ENCODE measurements around the gene CORO1A.
"Not testable (repeated sequence)": the region's sequence is repeated elsewhere in the genome, so short reads cannot be mapped to it uniquely, and the experiment has no call there.

- TF ChIP-seq POLR2A (IDR thresholded peaks at IDR 0.05), result not testable (repeated sequence)
- TF ChIP-seq, protein P1, sequence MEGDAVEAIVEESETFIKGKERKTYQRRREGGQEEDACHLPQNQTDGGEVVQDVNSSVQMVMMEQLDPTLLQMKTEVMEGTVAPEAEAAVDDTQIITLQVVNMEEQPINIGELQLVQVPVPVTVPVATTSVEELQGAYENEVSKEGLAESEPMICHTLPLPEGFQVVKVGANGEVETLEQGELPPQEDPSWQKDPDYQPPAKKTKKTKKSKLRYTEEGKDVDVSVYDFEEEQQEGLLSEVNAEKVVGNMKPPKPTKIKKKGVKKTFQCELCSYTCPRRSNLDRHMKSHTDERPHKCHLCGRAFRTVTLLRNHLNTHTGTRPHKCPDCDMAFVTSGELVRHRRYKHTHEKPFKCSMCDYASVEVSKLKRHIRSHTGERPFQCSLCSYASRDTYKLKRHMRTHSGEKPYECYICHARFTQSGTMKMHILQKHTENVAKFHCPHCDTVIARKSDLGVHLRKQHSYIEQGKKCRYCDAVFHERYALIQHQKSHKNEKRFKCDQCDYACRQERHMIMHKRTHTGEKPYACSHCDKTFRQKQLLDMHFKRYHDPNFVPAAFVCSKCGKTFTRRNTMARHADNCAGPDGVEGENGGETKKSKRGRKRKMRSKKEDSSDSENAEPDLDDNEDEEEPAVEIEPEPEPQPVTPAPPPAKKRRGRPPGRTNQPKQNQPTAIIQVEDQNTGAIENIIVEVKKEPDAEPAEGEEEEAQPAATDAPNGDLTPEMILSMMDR (IDR thresholded peaks at IDR 0.05), result not testable (repeated sequence)
Observed at GRCh38 chr16:30209032-30209431, 25.6 kb downstream of the CORO1A start.

Measured in lower leg skin (tissue), 3 donors.